Right renal cortex interstitium (tissue), 3 donors: ENCODE data around the gene COMMD10. TPM values are rescaled to one million over a fixed set of nuclear protein-coding genes. Genes with fewer than 3 reads are reported as not detected.
"Not testable (repeated sequence)": the region's sequence is repeated elsewhere in the genome, so short reads cannot be mapped to it uniquely, and the experiment has no call there.

ENCODE experiments used
- DNase-seq, 3 donors: peaks; one replicate each; pipeline ENCODE4 v3.0.0-alpha.2; 2013; ENCODE audit warnings: low read depth in 3 of 3, low spot score in 2 of 3
- polyA plus RNA-seq, 3 donors: library from polyadenylated mRNA; unstranded; fragments of 120-200 nt; gene quantifications; one replicate each; pipeline ENCODE4 v1.2.1, GENCODE V29; 2013; ENCODE audit not compliant: insufficient read length in 3 of 3

The COMMD10 gene
- polyA plus RNA-seq, result 10 to 100 TPM; 61.2 to 68.7 (median 62.5) TPM

DNA sequence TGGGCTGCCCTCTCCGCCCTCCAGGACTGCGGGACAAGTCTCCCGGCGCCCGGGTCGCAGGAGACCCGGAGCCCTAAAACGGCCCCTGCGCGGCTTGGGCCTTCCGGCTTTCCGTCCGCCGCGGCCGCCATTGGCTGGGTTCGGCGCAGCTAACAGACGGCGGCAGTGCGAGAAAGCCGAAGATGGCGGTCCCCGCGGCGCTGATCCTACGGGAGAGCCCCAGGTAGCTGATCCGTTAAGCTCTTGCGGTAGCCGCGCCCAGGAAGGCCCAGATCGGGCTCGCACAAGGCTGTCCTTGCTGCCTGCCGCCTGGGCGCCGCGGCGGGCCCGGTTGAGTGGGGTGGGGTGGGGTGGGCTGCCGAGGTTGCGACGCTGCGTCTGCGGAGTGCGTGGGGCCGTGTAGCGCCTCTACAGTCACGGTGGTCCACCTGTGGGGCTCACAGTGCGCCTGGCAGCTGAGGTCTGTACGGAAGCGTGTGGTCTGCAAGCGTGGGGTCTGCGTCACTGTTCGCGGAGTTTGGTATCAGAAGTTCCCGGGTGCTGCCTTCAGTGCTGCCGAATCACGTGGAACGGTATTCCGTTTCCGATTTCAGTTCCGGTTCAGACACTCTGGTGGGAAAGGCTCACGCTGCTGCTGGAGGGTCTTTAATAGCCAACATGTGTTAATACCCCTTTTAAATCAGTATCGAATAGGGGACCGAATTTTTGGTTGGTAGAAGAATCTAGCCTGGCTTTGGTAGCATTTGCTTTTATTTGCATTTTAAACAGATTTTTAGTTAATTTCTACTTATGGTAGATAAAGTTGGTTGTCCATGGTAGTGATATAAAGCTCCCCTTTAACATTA is at the start of gene COMMD10:
COMMD10 (plus strand) TSS at position 155 of the 845 bp plus-strand sequence.
- DNase-seq, result peak; percentile 73 to 79 (median 75)

DNA sequence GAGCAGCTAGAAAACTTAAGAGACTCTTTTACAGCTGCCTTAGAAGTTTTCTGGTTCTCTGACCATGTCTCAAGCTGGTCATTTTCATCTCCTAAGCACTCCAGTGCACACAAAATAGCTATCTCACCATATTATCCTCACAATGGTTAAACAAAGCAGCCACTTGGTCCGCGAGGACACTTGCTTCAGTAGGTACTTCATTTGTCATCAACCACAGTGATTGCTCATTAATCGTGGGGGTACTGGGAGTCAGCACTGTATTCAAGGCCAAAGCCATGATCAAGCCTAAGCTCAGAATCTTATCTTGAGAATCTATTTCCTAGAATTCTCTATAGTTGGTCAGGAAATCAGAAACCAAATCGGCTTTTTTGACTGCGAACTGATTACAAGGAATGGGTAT is 49.7 kb upstream of the COMMD10 start:
- no peak for DNase-seq

DNA sequence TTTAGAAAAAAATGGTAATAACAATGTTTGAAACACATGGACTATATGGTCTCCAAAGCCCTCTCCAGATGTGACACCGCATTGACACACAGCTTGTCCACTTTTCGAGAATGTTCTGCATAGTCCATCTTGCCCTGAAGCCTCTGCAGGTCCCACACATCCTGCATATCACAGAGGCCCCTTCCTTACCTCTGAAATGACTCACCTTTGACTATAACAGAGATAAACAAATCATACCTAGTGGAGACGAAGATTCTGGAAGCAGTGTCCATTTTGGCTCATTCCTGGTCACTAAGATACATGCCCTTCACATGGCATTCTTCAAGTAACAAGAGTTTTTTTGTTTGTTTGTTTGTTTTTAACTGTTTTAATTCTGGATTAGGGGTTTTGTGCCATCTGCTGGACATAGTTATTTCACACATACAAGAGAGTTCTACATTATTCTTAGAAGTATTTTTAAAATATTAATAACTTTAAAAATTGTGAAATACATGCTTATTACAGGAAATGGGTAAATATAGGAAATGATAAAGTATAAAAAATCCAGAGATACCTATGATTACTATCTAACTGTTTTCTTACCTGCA is 47.5 kb upstream of the COMMD10 start:
- DNase-seq, result no peak

DNA sequence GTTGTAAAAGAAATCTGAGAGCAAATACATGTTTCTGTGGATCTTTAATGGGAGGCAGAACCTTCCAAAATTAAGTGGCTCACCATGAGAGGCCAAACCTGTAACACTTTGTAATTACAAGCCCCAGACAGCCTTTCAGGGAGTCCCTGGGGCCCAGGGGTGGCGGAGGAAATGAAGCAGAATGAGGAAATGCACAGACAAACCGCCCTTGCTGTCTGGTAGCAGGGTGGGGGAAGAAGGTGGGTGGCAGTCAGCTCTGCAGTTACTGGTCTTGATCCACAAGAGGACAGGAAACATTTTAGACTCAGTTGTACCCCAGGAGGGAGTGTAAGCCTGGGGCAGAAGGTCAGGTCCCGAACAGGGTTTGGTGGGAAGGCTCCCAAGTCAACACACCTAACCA is 46.0 kb upstream of the COMMD10 start:
- DNase-seq, result no peak

DNA sequence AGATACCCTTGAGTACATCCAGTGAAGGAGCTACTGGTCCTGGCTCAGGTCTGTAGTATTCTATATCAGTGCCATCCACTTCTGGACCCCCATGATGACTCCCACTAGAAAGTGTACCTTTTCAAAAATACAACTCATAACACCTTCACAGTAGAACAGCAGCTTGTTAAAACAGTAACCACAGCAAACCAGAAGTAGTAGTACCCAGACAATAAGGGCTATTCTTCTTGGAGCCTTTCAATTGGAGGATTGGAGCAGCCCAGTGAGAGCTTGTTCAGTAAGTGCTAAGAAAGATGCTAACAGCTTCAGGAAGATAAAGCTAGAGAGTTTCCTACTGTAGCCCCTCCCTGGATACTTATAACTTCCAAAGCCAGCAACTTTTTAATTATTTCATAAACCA is 42.5 kb upstream of the COMMD10 start:
- no peak for DNase-seq

DNA sequence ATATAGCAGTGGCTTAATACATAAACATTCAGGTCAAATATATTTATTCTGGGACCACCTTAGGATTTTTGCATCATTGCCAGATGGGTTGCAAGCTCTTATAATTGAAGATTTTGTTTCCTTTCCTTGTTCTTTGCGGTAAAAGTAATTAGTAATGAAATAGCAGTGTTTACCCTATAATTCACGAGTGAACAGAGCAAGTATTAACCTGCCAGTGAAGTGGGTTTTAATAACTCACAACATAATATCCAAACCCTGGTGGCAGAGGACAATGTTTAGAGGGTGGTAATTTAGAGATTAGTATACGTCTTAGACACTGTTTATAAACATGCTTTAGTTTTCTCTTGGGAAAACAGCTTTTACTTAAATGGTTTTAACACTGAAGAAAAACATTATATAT is 40.8 kb upstream of the COMMD10 start:
- no peak for DNase-seq

DNA sequence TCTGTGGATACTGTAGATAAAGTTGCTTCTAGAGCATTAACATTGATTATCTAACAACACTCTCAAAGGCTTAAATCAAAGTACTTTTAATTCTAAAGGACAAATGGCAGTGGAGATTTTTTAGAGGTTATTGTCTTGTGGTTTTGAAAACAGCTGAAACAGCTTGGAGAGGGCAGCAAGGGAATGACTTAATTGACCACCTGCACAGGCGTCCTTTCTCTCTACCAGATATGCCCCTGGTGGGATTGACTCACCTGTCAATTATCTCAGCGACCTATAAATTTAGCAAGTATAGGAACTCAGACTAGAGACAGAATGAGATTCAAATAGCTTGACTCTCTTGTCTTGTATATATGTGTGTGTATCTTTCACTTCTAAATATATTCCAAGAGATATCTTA is 39.0 kb upstream of the COMMD10 start:
- no peak for DNase-seq

DNA sequence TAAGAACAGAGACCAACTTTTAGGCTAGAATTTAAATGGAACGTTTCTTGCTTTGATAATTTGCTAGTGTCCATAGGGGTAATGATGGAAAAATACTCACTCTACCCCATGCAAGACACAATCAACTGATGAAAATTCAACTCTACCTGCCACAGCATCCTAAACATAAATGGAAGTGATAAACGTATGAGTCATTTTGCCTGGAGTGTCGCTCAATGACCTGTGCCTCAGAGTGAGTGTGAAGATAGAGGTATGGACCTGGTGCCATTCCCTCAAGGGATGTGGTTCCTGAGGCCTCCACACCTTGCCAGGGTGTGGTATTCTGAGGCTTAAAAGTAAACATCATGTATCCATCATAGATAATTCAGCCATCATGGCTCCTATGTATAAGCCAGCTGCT is 38.6 kb upstream of the COMMD10 start:
- DNase-seq, result no peak

DNA sequence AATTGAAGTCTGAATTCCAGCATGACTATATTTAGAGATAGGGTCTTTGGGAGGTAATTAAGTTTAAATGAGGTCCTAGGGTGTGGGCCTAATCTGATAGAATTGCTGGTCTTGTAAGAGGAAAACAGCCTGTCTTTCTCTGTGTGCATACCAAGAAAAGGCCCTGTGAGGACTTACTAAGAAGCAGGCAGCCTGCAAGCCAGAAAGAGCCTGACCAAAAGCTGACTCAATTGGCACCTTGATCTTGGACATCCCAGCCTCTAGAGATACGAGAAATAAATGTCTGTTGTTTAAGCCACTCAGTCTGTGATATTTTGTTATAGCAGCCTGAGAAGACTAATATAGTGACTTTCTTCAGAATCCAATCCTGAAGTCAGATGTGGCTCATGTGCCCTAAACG is 38.0 kb upstream of the COMMD10 start:
- no peak for DNase-seq

DNA sequence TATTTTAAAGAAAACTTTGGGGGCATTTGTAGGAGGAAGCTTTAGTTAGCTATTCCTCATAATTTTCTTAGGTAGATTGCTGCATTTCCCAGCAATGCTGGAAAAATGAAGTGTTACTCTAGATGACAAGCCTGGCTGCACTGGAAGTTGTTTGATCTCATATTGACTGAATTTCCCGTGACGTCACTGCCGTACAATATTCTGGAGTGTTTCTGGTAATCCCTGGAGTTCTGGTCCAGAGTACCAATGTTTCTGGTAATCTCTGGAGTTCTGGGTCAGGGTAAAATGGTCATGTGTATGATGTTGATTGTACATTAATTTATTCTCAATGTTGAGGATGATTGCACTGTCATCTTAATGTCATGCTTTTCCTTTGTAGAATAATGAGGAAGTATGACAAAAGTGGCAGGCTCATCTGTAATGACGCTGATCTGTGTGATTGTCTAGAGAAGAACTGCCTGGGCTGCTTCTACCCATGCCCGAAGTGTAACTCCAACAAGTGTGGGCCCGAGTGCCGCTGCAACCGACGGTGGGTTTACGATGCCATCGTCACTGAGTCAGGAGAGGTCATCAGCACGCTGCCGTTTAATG is 26.4 kb upstream of the COMMD10 start:
- no peak for DNase-seq

DNA sequence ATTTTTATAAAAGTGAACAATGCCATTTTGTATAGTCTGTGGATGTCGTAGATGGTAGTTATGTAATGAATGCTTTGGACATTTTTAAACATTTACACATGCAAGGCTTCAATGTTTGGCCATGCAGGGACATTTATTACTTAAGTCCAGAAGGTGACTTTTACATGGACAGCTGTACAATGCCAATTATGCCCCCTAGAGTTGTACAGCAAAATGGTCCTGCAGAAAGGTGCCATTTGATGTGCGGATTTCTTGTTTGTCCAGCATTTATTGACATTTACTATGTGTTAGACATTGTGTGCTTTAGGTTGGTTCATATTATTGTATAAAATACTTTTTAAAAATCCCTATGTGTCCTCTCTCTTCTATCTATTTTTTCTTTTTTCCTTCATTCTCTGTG is 22.5 kb upstream of the COMMD10 start:
- DNase-seq, result no peak

DNA sequence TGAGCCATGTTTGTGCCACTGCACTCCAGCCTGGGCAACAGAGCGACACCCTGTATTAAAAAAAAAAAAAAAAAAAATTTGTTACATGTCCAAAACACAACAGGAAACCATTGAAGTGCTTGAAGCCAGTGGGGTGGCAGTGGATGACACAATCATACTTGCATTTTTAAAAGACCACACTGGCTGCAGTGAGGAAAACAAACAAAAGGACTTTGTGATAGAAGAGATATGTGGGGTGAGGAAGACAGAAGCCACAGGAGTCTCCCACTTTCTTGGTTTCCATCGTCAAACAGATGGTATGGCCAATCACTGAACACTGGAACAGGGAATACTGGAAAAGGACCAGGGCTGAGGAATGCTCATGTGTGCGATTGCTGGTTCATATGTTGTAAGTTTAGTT is 20.9 kb upstream of the COMMD10 start:
- DNase-seq, result no peak

DNA sequence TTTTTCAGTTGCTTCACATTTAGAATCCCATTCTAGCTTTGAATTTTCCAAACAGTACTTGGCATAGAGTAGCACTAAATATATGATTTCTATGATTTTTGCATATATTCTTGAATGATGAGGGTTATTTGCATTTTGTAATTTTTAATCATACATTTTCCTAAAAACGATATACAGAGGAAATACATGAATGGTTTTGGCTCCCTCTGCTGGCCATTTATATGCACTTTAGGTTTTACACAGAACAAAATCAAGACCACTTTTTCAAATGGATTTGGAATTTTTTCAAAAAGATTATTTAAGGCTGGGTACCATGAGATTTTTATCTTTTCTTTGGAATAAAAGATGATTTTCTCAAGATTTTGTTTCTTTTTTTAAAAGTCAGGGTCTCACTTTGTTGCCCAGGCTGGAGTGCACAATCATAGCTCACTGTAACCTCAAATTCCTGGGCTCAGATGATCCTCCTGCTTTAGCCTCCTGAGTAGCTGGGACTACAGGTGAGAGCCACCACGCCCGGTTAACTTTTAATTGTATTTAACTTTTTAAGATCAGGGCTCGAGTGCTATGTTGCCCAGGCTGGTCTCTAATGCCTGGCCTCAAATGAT is 16.7 kb upstream of the COMMD10 start:
- peak; percentile 26 to 39 (median 33) for DNase-seq

DNA sequence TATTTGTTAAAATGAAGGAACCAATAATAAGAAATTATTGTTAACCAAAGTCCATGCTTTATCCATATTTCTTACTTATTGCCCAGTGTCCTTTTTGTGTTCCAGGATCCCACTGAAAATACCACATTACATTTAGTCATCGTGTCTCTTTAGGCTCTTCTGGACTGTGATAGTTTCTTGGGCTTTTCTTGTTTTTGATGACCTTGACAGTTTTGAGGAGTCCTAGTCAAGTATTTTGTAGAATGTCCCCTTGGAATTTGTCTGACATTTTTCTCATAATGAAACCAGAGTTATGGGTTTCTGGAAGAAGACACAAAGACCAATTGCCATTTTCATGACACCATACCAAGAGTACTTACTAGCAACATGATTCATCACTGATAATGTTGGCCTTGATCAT is 13.6 kb upstream of the COMMD10 start:
- DNase-seq, result no peak

DNA sequence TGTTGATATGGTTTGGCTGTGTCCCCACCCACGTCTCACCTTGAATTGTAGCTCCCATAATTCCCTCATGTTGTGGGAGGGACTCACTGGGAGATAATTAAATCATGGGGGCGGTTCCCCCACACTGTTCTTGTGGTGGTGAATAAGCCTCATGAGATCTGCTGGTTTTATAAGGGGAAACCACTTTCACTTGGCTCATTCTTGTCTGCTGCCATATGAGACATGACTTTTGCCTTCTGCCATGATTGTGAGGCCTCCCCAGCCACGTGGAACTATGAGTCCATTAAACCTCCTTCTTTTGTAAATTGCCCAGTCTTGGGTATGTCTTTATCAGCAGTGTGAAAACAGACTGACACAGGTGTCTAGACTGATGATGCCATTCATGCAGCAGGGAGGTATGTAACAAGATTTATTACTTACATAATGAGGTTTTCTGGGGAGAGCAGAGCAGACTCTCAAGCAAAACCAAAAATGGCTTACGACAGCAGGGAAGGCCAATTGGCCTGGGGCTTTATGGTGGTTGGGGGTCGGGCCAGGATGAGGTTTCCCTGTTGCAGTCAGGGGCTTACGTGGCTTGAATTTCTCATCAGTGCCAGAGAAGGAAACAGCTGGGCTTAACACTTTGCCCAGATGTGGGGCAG is 9.5 kb upstream of the COMMD10 start:
- DNase-seq, result no peak

DNA sequence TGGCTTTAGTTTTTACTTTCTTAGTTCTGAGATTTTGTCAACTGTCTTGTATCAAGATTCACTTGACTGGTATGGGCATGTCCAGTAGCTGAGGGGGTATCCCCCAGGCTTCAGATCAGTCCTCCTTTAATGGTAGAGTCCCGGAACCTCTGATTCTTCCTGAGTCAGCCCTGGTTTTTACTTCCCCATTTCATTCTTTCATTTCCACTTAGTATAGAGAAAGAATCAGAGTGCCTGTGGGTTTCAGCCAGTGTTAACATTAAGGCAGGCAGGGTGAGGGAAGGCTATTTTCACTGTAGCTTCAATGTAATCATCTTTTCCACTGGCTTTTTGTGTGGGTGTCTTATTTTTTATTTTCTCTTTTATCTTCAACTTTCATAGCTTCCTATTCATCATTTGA is 8.3 kb upstream of the COMMD10 start:
- no peak for DNase-seq

DNA sequence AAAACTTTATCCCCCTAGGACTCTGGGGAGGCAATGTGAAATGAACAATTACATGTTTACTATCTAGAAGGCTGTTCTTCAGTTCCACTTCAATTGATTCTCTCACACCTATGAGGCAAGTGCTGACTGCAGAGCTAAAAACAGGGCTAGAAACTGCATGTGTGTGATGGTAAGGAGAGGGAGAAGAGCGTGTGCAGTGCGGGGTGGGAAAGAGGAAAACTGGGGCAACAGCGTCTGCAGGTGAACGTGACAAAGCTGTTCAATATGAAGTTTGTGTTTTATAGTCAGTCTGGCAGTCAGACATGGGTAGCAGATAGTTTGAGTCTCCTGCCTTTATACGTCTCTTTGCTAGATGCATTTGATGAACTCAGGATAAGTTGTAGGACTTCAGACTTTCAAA is 6.6 kb upstream of the COMMD10 start:
- DNase-seq, result no peak

DNA sequence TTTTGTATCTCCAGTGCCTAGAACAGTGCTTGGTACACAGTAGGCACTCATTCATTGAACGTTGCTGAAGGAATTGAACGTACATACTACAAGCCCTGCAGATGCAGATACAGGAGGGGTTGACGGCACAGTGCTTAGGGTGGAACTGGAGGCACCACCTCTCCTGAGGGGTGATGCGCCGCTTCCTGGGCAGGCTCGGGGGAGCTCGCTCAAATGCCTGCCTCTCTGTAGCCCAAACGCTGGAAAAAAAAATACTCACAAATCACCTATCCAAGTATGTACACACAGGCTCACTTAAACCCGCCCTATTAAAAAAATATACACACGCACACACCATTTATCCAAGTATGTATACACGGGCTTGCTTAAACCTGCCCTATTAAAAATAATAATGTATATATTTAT is 536 bp upstream of the COMMD10 start:
- DNase-seq, result peak in 1 of 3 donors; percentile 24

DNA sequence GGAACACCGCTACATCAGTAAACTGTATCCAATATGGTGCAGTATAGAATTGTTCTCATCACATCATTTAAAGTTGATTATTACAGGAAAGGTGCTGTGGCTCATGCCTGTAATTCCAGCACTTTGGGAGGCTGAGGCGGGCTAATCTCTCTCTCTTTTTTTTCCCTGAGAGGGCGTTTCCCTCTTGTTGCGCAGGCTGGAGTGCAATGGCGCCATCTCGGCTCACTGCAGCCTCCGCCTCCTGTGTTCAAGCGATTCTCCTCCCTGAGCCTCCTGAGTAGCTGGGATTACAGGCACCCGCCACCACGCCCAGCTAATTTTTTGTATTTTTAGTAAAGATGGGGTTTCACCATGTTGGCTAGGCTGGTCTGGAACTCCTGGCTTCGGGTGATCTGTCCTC is 1.5 kb downstream of the COMMD10 start:
- DNase-seq, result not testable (repeated sequence)

DNA sequence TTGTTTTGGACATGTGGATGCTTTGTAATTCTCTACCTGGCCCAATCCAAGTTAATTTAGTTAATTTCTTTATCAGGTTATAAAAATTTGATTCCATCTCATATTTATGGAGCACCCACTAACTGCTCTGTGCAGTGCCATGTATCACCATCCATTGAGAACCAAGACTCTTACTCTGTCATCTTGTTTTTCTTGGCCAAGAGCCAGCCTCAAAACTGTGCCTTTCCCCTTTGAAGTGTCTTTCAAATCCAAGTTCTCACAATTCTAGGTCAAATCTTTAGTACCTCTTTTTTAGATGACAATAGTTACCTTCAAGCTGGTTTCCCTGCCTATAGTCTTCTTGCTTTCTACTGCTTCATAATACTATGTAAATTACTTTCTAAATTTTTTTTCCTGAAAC is 3.2 kb downstream of the COMMD10 start:
- DNase-seq, result no peak

DNA sequence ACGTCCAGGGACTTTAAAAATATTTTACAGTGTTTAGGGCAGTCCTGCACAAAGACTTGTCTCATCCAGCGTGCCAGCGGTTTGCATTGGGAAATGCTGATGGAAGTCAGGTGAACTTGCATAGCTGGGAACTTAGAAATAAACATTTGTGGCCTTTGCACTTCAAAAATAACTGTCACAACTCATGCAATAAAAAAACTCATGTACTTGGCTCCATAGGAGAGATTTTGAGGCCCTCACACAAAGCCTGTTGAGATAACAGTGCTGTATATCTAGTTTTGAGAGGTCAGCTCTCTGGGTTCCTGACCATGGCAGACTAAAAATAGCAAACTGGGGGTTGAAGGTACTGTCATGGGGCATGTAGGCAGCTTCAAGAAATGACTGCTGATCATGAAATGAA is 5.5 kb downstream of the COMMD10 start:
- no peak for DNase-seq
